ENCODE data around the gene AIFM3.
A peak's percentile ranks its signal among the peaks of the same experiment; 100 is the strongest.

AIFM3 gene

GRCh38 chr22:21009638-21010425 lies 42.8 kb downstream of the AIFM3 start:
- DNase-seq (ENCODE audit: low read depth in 1 of 2, low spot score in 1 of 2) = peak; percentile 82 to 85
- TF ChIP-seq JUND (IDR thresholded peaks at IDR 0.05; ENCODE audit: low read depth) = no peak
- in situ Hi-C loops (cut with HindIII; ENCODE audit: low pct_unique_long_range_greater_than_20kb, low sequenced_read_pairs) = no loop called here

- TF ChIP-seq JUND (IDR thresholded peaks at IDR 0.05; ENCODE audit: low read depth) = no peak
- in situ Hi-C loops (cut with HindIII; ENCODE audit: low pct_unique_long_range_greater_than_20kb, low sequenced_read_pairs) = no loop called here
These were observed 43.5 kb downstream of the AIFM3 start for GRCh38 chr22:21010426-21011113.

DNA sequence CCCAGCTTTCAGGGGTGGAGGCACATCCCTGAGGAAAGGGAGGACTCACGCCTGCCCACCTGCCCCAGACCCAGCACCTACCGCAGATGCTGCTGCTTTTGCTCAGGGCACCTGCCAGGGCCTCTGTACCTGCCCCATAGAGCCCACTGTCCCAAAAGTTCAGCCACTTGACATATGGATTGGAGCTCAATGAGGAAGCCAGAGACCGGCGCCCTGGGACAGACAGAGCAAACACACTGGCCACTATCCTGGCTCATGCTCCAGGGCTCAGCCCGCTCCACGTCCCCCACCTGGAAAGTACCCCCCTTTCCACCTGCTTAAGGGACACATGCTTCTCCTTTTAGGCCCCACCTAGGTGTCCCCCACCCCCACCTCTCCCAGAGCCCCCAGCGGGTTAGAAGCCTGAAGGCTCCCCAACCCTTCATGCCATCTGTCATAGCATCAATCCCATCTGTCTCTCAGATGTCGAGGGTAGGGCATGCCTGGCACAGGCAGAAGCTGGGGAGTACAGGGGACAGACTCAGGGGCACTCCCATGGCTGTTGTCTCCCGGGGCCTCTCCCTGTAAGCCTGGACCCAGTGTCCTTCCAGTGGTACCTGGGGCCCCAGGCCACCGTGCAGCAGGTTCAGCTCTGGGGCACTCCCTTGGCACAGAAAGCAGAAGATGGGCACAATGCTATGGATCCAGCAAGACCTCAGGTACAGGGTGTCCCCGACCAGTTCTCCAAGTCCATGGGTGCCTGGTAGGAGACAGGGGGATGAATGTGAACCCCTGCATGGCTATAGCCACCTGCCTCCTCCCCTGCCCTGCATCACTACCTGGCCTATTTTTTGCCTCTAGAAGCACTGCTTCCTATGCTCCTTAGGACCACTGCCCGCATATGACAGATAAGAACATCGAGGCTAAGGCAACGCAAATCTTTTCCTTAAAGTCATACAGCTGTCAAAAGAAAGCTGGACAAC lies 45.7 kb downstream of the AIFM3 start:
- TF ChIP-seq JUND (IDR thresholded peaks at IDR 0.05; ENCODE audit: low read depth) = no peak
- DNase-seq (ENCODE audit: low read depth in 1 of 2, low spot score in 1 of 2) = no peak
- in situ Hi-C loops (cut with HindIII; ENCODE audit: low pct_unique_long_range_greater_than_20kb, low sequenced_read_pairs) = no loop called here

More at GRCh38 chr22:21010426-21011113, 43.5 kb downstream of the AIFM3 start:
- DNase-seq (ENCODE audit: low read depth in 1 of 2, low spot score in 1 of 2) = no peak

GRCh38 chr22:21013657-21014201 lies 46.7 kb downstream of the AIFM3 start:
- TF ChIP-seq JUND (IDR thresholded peaks at IDR 0.05; ENCODE audit: low read depth) = no peak
- DNase-seq (ENCODE audit: low read depth in 1 of 2, low spot score in 1 of 2) = no peak
- in situ Hi-C loops (cut with HindIII; ENCODE audit: low pct_unique_long_range_greater_than_20kb, low sequenced_read_pairs) = no loop called here

- TF ChIP-seq JUND (IDR thresholded peaks at IDR 0.05; ENCODE audit: low read depth) = no peak
- peak; percentile 60 to 61 for DNase-seq (ENCODE audit: low read depth in 1 of 2, low spot score in 1 of 2)
- in situ Hi-C loops (cut with HindIII; ENCODE audit: low pct_unique_long_range_greater_than_20kb, low sequenced_read_pairs) = no loop called here
These were observed 47.2 kb downstream of the AIFM3 start for GRCh38 chr22:21014202-21014725.

GRCh38 chr22:21014726-21015465 lies 47.8 kb downstream of the AIFM3 start, which contains the start of gene P2RX6:
TSS of gene P2RX6 (plus strand) at chr22:21015165. CDS start at chr22:21015175, 10 bp downstream.
- DNase-seq (ENCODE audit: low read depth in 1 of 2, low spot score in 1 of 2) = no peak
- no peak for TF ChIP-seq JUND (IDR thresholded peaks at IDR 0.05; ENCODE audit: low read depth)
- in situ Hi-C loops (cut with HindIII; ENCODE audit: low pct_unique_long_range_greater_than_20kb, low sequenced_read_pairs) = no loop called here

DNA sequence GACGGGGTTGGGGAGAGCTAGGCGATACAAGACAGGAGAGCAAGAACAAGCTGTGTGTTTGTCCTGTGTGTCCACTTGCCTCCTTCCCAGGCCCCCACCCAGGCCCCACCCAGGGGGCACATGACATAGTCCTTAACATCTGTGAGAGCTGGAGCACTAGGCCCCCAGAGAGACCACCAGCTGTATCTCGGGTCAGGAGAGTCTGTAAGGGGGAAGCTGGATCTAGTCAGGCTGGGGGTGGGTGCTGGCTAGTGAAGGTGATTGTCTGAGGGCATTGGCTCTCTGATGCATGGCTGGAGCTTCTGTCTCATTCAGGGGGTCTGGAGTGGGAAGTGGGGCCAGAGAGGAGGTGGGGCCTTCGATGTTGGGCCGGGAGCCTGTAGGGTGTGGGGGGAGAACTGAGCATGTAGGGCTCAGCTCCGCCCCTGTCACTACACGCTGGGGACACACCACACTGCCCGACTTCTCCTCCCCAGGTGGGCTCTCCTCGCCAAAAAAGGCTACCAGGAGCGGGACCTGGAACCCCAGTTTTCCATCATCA lies 48.5 kb downstream of the AIFM3 start:
- no peak for TF ChIP-seq JUND (IDR thresholded peaks at IDR 0.05; ENCODE audit: low read depth)
- DNase-seq (ENCODE audit: low read depth in 1 of 2, low spot score in 1 of 2) = no peak
- in situ Hi-C loops (cut with HindIII; ENCODE audit: low pct_unique_long_range_greater_than_20kb, low sequenced_read_pairs) = no loop called here

GRCh38 chr22:21016644-21017420 lies 49.8 kb downstream of the AIFM3 start:
- no peak for DNase-seq (ENCODE audit: low read depth in 1 of 2, low spot score in 1 of 2)
- in situ Hi-C loops (cut with HindIII; ENCODE audit: low pct_unique_long_range_greater_than_20kb, low sequenced_read_pairs) = no loop called here
- no peak for TF ChIP-seq JUND (IDR thresholded peaks at IDR 0.05; ENCODE audit: low read depth)

DNA sequence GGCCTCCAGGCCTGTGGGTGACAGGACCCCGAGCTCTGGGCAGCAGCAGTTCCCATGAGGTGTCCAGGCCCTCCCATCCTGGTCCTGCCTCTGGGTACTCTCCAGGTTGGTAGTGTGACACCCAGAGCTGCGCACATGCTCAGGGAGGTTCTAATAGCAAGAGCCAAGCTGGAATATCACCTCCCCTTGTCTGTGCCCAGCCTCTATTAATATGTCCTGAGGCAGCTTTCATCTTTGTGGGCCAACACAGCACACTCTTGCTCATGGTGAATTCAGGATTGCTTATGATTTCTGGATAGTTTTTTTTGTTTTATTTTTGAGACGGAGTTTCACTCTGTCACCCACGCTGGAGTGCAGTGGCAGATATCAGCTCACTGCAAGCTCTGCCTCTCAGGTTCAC lies 51.3 kb downstream of the AIFM3 start:
- DNase-seq (ENCODE audit: low read depth in 1 of 2, low spot score in 1 of 2) = no peak
- no peak for TF ChIP-seq JUND (IDR thresholded peaks at IDR 0.05; ENCODE audit: low read depth)
- in situ Hi-C loops (cut with HindIII; ENCODE audit: low pct_unique_long_range_greater_than_20kb, low sequenced_read_pairs) = no loop called here

- peak in 1 of 2 experiments; percentile 37 for DNase-seq (ENCODE audit: low read depth in 1 of 2, low spot score in 1 of 2)
- TF ChIP-seq JUND (IDR thresholded peaks at IDR 0.05; ENCODE audit: low read depth) = no peak
These were observed 53.9 kb downstream of the AIFM3 start for GRCh38 chr22:21020802-21021429.

More at GRCh38 chr22:21020802-21021429, 53.9 kb downstream of the AIFM3 start:
- in situ Hi-C loops (cut with HindIII; ENCODE audit: low pct_unique_long_range_greater_than_20kb, low sequenced_read_pairs) = no loop called here

Data from T47D (cell line).